H7 (cell line): ENCODE results near the gene TBC1D12. TPM values are rescaled to one million over a fixed set of nuclear protein-coding genes. Genes with fewer than 3 reads are reported as not detected.

ENCODE experiments used
- DNase-seq: peaks from one replicate; pipeline ENCODE4 v3.0.0; 2012
- H3K27me3 ChIP-seq: 2 replicates; pipeline ENCODE4 v1.6.0; 2011; ENCODE audit warnings: mild to moderate bottlenecking, low read length; ENCODE audit not compliant: control insufficient read depth, insufficient read depth
- H3K36me3 ChIP-seq: replicated peaks from 2 replicates; pipeline ENCODE4 v1.5.1; 2011; ENCODE audit warnings: low read length; ENCODE audit not compliant: control insufficient read depth, insufficient read depth
- H3K4me3 ChIP-seq: 2 replicates; pipeline ENCODE4 v1.5.1; 2011; ENCODE audit warnings: low read depth, mild to moderate bottlenecking, control low read depth, low read length, moderate library complexity; ENCODE audit not compliant: insufficient read depth
- total RNA-seq: library from RNA; depleted of rRNA; stranded (reverse); fragments of >200 nt; shearing (Covaris generic); gene quantifications from 2 replicates; pipeline ENCODE4 v1.2.3, GENCODE V29; 2014; rRNA removed

The TBC1D12 gene
- total RNA-seq, 1 experiment from 2014 or later: 4.1 TPM

DNA sequence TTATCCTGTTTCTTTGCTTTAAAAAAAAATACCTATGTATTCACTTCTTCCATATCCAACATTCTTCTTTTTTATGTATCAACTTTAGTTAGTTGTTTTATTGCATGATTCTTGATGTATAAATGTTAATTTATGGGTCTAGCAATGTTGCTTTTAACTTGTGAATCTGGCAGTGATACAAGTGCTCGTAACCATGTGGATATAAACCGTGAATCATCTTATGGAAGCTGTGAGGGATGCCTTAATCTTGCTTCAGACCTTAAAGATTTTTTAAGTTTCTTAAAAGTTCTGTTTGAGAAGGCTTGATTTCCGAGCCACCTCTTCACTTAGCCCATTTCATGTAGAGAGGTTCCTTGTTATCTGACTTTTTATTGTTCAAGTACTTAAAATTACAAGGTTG is 169.2 kb downstream of the TBC1D12 start:
- Histone ChIP-seq H3K4me3 (no peak overlapping the region), H3K27me3 (no peaks in the 10 kb centered on the region), H3K36me3 (peaks cover 37% of the 10 kb centered on the region)
- no peak for DNase-seq

DNA sequence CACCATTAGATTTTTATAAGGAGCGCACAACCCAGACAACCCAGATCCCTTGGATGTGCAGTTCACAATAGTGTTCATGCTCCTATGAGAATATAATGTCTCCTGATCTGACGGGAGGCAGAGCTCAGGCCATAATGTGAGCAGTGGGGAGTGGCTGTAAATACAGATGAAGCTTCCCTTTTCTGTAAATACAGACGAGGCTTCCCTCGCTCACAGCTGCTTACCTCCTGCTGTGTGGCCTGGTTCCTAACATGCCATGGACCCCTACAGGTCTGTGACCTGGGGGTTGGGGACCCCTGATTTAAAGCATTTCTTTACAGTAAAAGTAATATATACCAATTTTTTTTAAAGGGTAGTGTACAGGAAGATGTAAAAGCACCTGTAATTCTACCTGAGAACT is 176.4 kb downstream of the TBC1D12 start:
- Histone ChIP-seq H3K36me3 (peaks cover 34% of the 10 kb centered on the region), H3K27me3 (no peaks in the 10 kb centered on the region), H3K4me3 (no peak overlapping the region)
- DNase-seq: no peak

DNA sequence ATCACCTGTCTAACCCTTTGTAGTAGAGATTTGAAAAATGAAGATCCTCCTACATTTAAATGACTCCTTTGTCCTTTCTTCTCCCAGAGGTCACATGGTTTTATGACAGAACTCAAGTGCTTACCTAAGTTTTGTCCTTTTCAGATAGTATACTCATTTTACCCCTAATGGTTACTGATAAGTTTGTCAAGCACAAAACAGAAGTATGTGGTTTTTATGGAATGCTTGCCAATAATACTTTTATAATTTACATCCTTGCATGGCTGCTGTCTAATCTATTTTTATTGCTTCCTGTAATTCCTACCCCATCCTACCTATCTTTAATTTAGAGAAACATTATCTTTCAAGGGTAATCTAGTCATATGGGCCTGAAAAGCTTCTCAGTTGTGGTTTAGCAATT is 180.8 kb downstream of the TBC1D12 start:
- Histone ChIP-seq H3K27me3 (no peaks in the 10 kb centered on the region), H3K36me3 (peaks cover 24% of the 10 kb centered on the region), H3K4me3 (no peak overlapping the region)
- DNase-seq: no peak

Other genes starting within 250 kb of the TBC1D12 start
- 32.8 and 40.0 TPM in 2 replicates for gene NOC3L, start 39.6 kb upstream of the TBC1D12 start, total RNA-seq
- 131 and 187 TPM in 2 replicates for gene HELLS, start 143.2 kb downstream of the TBC1D12 start, total RNA-seq